Measurements from ENCODE around the gene PTPRCAP.

The PTPRCAP gene

DNA sequence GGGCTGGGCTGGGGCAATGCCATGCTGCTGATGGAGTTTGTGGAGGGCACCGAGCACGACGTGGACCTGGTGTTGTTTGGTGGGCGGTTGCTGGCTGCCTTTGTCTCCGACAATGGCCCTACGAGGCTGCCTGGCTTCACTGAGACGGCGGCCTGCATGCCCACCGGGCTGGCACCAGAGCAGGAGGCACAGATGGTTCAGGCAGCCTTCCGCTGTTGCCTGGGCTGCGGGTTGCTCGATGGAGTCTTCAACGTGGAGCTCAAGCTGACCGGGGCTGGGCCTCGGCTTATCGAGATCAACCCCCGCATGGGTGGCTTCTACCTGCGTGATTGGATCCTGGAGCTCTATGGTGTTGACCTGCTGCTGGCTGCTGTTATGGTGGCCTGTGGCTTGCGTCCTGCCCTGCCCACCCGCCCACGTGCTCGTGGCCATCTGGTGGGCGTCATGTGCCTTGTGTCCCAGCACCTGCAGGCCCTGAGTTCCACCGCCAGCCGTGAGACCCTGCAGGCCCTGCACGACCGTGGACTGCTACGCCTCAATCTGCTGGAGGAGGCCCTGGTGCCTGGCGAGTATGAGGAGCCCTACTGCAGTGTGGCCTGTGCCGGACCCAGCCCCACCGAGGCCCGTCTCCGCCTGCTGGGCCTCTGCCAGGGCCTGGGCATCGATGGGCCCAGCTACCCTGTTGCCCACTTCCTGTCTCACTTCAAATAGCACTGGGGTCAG lies 13.4 kb downstream of the PTPRCAP start:
- no peak for DNase-seq

DNA sequence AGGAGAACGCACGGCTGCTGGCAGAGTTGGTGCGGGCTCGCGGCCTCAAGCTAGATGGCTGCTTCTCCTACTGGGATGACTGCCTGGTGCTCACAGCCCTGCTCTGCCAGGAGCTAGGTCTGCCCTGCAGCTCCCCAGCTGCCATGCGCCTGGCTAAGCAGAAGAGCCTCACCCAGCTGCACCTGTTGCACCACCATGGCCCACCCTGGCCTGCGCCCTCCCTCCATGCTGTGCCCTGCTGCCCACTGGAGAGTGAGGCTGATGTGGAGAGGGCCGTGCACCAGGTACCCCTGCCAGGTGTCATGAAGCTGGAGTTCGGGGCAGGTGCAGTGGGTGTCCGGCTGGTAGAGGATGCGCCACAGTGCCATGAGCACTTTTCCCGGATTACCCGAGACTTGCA lies 14.0 kb downstream of the PTPRCAP start:
- DNase-seq: no peak

DNA sequence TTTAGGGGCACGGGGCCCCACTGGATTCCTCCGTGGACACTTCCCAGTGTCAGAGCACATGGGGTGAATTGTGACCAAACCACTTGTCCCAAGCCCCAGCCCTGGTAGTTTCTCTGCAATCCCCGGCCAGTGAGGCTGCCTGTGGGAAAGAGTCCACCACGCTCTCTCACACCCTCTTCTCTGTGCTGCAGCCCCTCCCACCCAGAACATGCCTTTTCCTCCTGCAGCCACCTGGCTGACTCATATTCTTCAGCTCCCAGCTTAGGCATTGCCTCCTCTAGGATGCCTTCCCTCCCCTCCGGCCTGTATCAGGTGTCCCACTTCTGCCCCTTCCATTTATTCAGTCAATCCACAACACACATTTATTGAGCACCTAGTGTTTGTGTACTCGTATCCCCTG lies 14.6 kb downstream of the PTPRCAP start:
- DNase-seq: no peak

DNA sequence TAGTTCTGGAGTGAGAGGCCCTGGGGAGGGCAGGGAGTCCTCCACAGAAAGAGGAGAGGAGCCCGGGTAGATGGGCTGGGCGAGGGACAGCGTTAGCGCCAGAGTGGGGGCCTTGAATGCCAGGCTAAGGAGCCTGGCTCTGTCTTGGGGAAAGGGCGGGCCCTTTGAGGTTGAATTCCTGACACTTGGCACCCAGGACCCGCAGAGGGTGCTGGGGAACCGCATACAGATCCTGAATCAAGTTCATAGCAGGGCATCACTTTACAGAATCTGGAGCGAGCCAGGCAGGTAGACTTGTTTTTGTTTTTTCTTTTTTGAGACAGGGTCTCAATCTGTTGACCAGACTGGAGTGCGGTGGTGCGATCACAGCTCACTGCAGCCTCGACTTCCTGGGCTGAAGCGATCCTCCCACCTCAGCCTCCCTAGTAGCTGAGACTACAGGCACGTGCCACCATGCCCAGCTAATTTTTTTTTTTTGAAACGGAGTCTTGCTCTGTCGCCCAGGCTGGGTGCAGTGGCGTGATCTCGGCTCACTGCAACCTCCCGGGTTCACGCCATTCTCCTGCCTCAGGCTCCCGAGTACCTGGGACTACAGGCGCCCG lies 16.0 kb downstream of the PTPRCAP start:
- DNase-seq: no peak

DNA sequence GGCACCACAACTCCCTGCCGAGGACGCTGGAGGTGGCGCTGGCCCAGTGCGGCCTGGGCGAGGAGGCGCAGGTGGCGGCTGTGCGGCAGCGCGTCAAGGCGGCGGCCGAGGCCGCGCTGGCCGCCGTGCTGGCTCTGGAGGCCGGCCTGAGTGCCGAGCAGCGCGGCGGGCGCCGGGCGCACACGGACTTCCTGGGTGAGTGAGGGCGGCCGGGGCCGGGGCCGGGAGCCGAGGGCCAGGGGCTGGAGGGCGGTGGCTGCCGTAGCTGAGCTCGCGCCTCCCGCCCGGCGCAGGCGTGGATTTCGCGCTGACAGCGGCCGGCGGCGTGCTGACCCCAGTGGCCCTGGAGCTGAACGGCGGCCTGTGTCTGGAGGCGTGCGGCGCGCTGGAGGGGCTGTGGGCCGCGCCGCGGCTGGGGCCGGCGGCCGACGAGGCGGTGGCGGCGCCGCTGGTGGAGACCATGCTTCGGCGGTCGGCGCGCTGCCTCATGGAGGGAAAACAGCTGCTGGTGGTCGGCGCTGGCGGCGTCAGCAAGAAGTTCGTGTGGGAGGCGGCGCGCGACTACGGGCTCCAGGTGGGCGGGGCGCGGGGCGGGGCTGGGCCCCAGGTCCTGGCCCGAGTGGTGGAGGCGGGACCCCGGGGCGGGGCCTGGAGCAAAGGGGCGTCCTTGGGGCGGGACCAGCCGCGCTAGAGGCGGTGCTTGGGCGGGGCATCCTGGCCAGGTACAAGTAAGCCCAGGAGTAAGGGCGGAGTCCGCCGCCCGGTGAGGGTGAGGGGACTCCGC lies 16.6 kb downstream of the PTPRCAP start:
- DNase-seq: peak; percentile 97

DNA sequence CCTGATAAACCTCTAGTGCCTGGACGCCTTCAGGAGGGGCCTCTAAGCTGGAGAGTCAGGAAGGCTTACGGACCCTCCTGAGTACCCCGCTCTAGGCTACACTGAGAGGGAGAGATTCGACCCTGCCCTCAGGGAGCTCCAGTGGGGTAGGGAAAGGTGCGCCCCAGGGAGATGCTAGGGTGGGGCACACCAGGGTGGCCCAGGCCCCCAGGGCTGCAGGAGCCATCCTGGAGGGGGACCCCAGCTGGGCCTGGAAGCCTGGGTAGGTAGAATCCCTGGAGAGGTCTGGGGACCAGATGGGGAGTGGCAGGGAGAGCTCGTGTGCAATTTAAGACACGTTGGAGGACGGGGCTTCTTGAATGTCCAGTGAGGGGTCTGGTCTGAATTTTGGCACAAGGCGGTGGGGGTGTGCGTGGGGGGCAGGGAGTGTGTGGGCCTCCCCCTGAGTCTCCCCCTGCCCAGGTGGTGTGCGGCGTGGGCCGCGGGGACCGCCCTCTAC lies 17.3 kb downstream of the PTPRCAP start:
- DNase-seq: no peak

DNA sequence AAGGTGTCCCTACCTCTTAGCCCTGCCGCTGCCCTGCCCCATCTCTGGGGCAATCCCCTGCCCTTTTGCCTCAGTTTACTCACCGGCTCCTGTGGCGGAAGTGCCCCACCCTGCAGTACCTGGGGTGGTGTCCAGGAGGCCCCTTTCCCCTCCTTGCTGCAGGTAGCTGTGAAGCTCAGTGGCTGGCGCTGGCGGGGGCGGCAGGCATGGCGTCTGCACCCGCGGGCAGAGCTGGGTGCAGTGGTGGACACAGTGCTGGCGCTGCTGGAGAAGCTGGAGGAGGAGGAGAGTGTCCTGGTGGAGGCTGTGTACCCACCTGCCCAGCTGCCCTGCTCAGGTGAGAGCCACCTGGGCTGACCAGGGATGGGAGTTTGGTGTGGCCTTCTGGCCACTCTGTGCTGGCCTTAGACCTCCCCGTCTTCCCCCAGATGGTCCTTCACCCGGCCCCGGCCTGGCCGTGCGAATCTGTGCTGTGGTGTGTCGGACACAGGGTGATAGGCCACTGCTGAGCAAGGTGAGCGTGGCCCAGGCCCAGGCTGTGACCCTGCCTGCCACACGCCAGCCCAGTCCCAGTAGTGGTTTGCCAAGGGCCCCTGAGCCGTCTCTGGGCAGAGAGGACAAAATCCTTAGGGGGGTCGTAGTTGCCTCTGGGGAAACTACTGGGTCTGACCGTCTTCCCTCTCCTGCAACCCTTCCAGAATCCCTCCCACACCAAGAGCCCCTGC lies 18.0 kb downstream of the PTPRCAP start:
- no peak for DNase-seq

GRCh38 chr11:67418476-67419281 lies 18.8 kb downstream of the PTPRCAP start:
- DNase-seq: peak; percentile 30

DNA sequence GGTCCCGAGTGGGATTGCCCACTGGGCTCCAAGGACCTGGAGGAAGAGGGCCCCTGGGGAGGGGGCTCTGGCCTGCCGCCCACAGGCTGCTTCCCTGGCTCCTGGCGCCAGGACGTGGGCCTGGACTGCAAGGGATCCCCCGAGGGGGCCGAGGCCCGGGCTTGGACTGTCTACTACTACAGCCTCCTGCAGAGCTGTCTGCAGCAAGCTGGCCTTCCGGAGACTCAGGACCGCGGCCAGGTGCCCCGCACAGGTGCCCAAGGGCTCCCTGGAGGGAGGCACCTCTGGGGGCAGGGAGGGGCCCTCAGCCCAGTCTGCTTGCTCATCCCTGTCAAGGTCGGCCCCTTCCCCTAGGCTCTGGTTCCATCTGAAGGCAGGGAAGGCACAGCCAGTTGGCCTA lies 20.1 kb downstream of the PTPRCAP start:
- DNase-seq: no peak

GRCh38 chr11:67416416-67417335 lies 20.8 kb downstream of the PTPRCAP start:
- DNase-seq: peak; percentile 67

- DNase-seq: no peak
These were observed 21.8 kb downstream of the PTPRCAP start, which contains the start of gene CARNS1 for GRCh38 chr11:67415501-67416304. CARNS1 (plus strand) TSS chr11:67415678; CDS start chr11:67416200, 522 bp downstream.

GRCh38 chr11:67413266-67413849 lies 24.1 kb downstream of the PTPRCAP start:
- DNase-seq: no peak

DNA sequence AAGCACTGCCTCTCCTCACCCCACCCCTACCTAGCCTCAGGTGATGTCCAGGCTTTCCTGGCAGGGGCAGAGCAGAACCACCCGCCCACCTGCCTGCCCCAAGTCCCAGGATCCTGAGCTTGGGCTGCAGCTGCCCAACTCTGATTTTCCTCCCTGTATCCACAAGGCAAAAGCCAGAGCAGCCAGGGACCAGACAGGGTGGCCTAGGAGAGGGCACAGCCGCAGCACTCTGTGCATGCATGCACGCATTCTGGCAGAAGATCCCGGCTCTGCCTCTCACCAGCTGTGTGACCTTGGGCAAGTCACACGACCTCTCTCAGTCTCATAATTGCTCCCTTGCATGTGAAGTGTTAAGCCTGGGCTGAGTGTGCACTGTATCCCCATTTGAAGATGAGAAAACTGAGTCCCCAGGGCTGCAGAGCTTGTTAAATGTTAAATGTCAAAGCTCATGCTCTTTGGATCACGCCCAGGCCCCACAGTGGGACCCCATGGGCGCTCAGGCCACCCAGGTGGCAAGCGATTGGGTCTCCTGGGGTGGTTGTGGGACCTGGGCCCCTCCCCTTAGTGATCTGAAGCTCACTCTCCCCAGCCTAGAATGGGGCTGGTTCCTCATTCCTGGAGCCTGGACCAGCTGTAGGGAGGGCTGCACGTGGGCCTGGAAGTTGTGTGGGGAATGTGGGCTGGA lies 24.8 kb downstream of the PTPRCAP start:
- DNase-seq: no peak

- DNase-seq: no peak
These were observed 25.7 kb downstream of the PTPRCAP start for GRCh38 chr11:67411785-67412152.

- no peak for DNase-seq
These were observed 26.3 kb downstream of the PTPRCAP start for GRCh38 chr11:67410984-67411784.

DNA sequence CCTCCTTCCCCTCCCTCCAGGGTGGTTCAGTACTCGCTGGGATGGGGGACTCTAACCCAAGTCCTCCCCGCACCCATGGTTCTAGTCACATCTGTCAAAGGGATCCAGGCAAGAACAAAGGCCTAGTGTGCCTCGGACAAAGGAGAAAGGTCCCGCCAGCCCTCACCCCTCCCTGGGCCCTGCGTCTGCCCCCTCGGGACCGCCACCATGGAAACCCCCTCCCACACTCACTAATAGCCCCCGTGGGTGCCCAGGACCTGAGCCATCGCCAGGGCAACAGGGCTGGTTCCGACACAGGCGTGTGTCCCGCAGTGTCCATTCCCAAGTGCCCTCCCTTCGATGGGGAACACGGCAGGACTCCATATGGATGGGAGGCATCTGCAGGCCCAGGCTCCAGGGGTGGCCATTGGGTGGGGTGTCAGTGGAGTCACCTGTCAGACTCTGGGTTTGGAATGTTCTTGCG lies 27.1 kb downstream of the PTPRCAP start:
- DNase-seq: no peak

DNA sequence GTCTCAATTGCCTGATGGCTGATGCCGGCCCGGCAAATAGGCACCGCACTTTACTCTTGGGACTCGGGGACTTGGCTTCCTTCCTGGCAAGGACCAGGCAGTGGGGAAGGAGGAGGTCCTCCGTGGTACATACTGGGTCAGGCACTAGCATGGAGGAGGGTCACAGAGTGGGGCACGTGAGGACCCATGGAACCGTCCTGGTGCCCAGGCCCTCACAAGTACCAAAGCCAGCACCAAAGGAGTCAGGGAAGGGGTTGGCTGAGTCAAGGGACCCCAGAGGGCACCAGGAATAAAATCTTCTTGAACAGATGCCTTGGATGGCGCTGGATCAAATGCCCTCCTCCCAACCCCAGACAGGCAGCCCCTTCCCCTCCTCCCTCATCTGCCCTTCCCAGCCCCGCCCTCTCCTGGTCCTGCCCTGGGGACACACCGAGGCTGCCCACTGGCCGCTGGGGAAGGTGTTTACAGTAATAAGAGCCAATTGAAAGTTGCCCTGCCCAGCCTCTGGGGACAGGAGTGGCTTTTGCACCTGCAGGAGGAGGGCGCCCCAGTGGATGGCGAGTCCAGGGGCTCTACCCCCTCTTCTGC lies 27.6 kb downstream of the PTPRCAP start:
- DNase-seq: no peak

- DNase-seq: peak; percentile 66
These were observed 28.2 kb downstream of the PTPRCAP start for GRCh38 chr11:67409261-67409666.
